GM18909 (cell line): ENCODE data around the gene PEPD.

Source experiments
- ATAC-seq: cut with Tn5 transposase; IDR thresholded peaks from one replicate; pipeline ENCODE4 v1.9.1; 2021; ENCODE audit warnings: mild to moderate bottlenecking; ENCODE audit not compliant: unreplicated experiment, poor library complexity

PEPD gene

GRCh38 chr19:33412601-33413425, 108.8 kb downstream of the PEPD start:
- no peak for ATAC-seq

GRCh38 chr19:33411621-33412180, 109.9 kb downstream of the PEPD start:
- ATAC-seq: no peak

GRCh38 chr19:33410915-33411401, 110.6 kb downstream of the PEPD start:
- ATAC-seq: no peak

GRCh38 chr19:33409906-33410685, 111.5 kb downstream of the PEPD start:
- ATAC-seq: no peak

GRCh38 chr19:33408538-33409434, 112.8 kb downstream of the PEPD start:
- no peak for ATAC-seq

- no peak for ATAC-seq
These were observed 113.5 kb downstream of the PEPD start for GRCh38 chr19:33408116-33408515.

DNA sequence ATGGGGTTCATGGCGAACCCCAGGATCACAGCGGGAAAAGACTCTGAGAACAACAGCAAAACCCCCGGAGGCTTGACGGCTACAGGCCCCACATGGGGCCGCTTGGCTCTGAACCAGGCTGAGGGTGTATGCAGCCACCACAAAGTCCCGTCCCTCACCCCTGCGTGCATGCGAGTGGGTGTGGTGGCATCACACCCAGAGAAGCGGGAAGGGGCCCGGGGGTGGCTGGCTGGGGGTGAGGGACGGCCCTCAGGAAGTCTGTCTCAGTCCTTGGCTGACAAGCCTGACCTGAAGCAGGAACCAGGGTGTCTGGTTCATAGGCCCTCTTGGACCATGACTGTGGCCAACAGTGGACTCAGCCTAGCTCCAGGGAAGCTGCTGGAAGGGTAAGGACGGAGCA, 113.9 kb downstream of the PEPD start:
- ATAC-seq: no peak

DNA sequence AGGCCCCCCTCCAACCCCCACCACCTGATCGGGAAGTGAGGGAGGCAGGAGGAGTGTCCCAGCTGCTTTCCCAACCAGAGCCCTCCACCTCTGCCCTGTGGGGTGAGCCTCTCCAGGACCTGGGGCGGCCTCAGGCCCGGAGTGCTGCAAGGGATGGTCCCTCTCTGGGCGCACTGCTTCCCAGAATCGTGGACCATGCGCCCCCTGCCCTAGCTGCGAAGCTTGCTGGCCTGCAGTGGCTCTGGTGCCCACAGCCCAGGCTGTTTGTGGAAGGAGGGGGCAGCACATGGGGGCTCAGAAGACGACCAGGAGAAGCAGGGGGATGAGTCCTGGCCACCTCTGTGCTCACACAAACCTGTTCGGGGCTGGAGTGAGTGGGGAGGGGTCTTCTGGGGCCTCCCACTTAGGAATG, 114.4 kb downstream of the PEPD start:
- ATAC-seq: no peak

DNA sequence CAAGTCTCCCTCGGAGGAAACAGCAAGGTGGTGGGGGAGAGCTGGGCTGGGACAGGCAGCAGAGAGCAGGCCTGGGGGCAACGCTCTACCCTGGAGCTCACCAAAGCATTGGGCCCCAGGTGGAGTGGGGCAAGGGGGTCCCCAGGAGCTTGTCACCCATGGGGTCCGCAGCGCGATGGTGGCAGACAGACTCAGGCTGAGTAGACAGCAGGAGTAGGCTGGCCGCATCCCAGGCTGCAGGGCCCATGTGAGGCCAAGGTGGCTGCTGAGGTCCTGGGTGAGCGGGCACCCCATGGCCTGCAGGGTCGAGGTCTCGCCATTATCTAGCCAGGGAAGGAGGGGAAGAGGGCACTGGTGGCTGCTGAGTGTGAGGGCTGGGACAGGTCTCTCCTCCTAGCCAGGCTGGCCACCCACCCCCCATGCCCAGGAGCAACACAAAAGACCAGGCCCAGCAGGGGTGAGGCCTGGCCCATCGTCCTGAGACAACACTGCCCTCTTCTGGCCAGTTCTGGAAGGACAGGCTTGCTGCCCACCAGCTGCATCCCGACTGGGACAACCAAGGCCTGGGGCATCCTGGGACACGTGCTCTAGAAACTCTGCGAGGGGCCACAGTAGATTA, 115.0 kb downstream of the PEPD start:
- ATAC-seq: no peak

GRCh38 chr19:33405553-33406461, 115.8 kb downstream of the PEPD start:
- no peak for ATAC-seq

- no peak for ATAC-seq
These were observed 116.4 kb downstream of the PEPD start for GRCh38 chr19:33405254-33405552.

GRCh38 chr19:33404506-33405253, 116.9 kb downstream of the PEPD start:
- ATAC-seq: no peak

- no peak for ATAC-seq
These were observed 117.7 kb downstream of the PEPD start for GRCh38 chr19:33403973-33404304.

DNA sequence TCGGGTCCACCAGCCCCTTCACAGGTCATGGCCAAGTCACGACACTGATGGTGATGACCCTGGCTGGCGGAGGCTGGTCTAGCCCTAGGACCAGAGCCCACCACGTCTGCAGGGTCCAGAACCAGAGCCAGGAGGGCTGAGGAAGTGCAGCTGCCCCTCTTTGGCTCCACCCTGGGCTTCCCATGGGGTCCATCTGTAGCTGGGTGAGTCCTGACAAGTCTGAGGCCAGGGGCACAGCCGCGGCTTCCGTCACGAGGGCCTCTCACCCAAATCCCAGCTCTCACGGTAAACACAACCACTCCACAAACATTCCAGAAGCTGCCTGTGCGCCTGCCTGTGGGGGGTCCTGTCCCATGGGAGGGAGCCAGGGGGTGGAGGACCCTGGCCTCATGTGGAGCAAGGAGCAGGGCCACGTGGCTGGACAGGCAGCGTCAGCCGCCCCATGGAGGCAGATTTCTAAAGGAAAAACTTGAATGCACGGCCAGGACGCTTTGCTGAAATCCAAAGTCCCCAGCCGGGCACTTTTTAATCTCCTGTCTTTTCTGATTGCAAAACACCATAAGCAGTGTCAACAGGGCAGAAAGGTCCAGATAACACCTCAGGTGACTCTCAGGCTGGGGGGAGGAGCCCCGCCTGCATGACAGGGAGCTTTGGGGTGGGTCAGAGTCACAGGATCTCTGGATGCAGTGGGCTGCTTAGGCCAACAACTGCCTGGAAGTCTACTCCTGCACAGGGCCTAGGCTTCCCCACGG, 118.2 kb downstream of the PEPD start:
- ATAC-seq: no peak

DNA sequence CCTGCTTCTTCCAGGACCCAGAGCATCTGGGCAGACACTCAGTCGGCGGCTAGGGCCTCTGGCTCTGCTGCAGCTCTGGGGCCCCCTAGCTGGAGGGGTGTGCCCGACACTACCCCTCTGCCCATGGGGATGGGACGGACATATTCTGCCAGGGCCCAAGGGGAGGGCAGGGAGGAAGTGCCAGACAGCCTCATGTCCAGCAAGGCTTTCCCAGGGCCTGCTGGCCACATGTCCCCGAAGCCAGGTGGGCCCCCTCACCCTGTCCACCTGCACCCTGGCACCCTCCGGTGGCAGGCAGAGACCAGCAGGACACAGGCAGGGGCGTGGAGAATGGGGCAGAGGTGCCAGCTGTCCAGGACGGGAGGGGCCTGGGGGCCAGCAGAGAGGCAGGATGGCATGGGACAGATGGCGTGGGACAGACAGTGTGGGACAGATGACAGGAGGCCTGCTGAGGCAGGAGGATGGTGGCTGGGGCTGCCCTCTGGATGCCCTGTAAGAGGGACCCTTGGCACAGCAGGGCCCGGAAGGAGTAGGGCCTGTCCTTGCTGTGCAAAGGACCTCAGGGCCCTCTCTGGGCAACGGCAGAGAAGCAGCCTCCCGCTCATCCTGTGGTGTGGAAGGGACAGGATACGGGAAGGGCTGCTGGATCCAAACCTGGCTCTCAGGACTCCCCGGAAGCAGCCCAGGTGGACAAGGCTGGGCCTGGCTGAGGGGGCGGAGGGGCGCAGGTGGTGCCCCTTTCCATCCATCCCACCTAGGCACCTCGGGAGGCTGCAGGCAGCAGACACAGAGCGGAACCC, 119.0 kb downstream of the PEPD start:
- no peak for ATAC-seq

DNA sequence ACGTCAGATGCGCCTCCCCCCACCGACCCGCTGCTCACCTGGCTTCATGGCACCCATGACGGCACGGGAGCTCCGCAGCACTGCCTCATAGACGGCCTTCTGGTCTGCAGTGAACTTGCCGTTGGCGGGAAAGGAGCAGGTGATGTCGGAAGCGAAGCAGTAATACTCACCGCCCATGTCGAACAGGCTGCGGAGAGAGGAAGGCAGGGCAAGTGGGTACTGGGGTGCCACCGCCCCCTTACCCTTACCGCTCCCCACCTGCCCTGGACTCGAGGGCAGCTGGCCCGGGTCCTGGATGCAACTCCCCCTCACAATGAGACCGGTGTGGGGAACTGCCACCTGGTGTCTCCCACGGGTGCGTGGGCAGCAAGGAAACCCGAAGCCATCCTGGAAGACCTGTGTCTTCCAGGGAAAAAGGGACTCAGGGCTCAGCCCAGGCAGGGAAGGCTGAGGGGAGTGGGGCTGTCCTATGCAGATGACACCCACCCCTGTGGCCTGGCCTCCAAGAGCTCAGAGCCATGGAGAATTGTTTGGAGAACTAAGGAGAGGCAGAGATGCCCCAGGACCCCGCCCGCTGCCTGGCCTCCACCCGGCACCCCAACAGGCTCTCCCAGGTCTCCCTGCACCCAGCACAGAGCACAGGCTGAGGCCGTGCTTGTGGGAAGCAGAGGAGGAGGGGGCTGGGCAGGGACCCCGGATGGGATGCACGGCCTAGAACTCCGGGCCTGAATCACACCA, 119.7 kb downstream of the PEPD start:
- no peak for ATAC-seq
